Smooth muscle cell (in vitro differentiated cells): ENCODE results near the gene PNLIP. TPM values are rescaled to one million over a fixed set of nuclear protein-coding genes. Genes with fewer than 3 reads are reported as not detected.

Source experiments
- DNase-seq: peaks from one replicate; lab custom pipeline; 2025; ENCODE audit not compliant: unreplicated experiment; lab: John Stamatoyannopoulos, UW
- H2AFZ ChIP-seq: fragments of 200-600 bp; sonication (generic); 2 replicates; pipeline ENCODE4 v1.6.0; 2016; ENCODE audit warnings: antibody characterized with exemption, low read depth, mild to moderate bottlenecking
- H3F3A ChIP-seq: fragments of 200-600 bp; sonication (generic); 2 replicates; pipeline ENCODE4 v1.6.0; 2017; ENCODE audit warnings: antibody characterized with exemption, low read depth
- H3K27ac ChIP-seq: fragments of 200-600 bp; sonication (generic); 2 replicates; pipeline ENCODE4 v1.5.1; 2016; ENCODE audit warnings: low read depth, mild to moderate bottlenecking
- H3K27me3 ChIP-seq: fragments of 200-600 bp; sonication (generic); 2 replicates; pipeline ENCODE4 v1.6.1; 2016; ENCODE audit warnings: low read depth, mild to moderate bottlenecking
- H3K36me3 ChIP-seq: fragments of 200-600 bp; sonication (generic); 2 replicates; pipeline ENCODE4 v1.5.1; 2016; ENCODE audit warnings: low read depth
- H3K4me1 ChIP-seq: fragments of 200-600 bp; sonication (generic); 2 replicates; pipeline ENCODE4 v1.5.1; 2016; ENCODE audit warnings: low read depth
- H3K4me2 ChIP-seq: fragments of 200-600 bp; sonication (generic); 2 replicates; pipeline ENCODE4 v1.6.0; 2016; ENCODE audit warnings: mild to moderate bottlenecking
- H3K4me3 ChIP-seq: fragments of 200-600 bp; sonication (generic); 2 replicates; pipeline ENCODE4 v1.5.1; 2016; ENCODE audit warnings: mild to moderate bottlenecking
- H3K79me2 ChIP-seq: fragments of 200-600 bp; sonication (generic); 2 replicates; pipeline ENCODE4 v1.6.0; 2016; ENCODE audit warnings: low read depth, mild to moderate bottlenecking
- H3K9ac ChIP-seq: fragments of 200-600 bp; sonication (generic); 2 replicates; pipeline ENCODE4 v1.6.0; 2016; ENCODE audit warnings: low read depth
- H3K9me3 ChIP-seq: fragments of 200-600 bp; sonication (generic); replicated peaks from 2 replicates; pipeline ENCODE4 v1.5.1; 2016; ENCODE audit warnings: low read depth
- H4K20me1 ChIP-seq: fragments of 200-600 bp; sonication (generic); 2 replicates; pipeline ENCODE4 v1.6.0; 2016; ENCODE audit warnings: low read depth
- CTCF ChIP-seq: fragments of 200-600 bp; sonication (generic); IDR thresholded peaks from 2 replicates; pipeline ENCODE4 v1.5.1; 2017; ENCODE audit warnings: borderline replicate concordance, mild to moderate bottlenecking, antibody characterized with exemption; ENCODE audit not compliant: insufficient read depth, poor library complexity, severe bottlenecking
- WGBS: methylation state at CpG from one replicate; pipeline ENCODE4 v1.1.7; 2016; ENCODE audit warnings: low lambda C conversion rate; 5-methylcytosine and 5-hydroxymethylcytosine counted together
- polyA plus RNA-seq: library from polyadenylated mRNA; unstranded; fragments of >200 nt; fragmentation: Nextera tagmentation; extraction: Ambion mirVana; gene quantifications from 2 replicates; pipeline ENCODE4 v1.2.1, GENCODE V29; 2016
- total RNA-seq: library from RNA; depleted of rRNA; stranded (reverse); fragments of >200 nt; gene quantifications from 2 replicates; pipeline ENCODE4 v1.2.3, GENCODE V29; 2014

Gene PNLIP
- total and polyA plus RNA-seq, 2 experiments from 2014 or later: not detected

- H2AFZ ChIP-seq: no peak within 1 kb of the TSS
- DNase-seq: no peak
- no peaks in the 10 kb centered on the region for H3K4me1 ChIP-seq
- no peaks in the 10 kb centered on the region for H3K79me2 ChIP-seq
- no peaks in the 10 kb centered on the region for H3F3A ChIP-seq
- WGBS: 93% methylated on average over 9 of the region's 9 CpGs
- H3K9me3 ChIP-seq: no peaks in the 10 kb centered on the region
- no peaks in the 10 kb centered on the region for H3K36me3 ChIP-seq
- no peaks in the 10 kb centered on the region for H3K27me3 ChIP-seq
- H4K20me1 ChIP-seq: no peaks in the 10 kb centered on the region
- H3K9ac ChIP-seq: no peak within 1 kb of the TSS
- no peak within 1 kb of the TSS for H3K4me2 ChIP-seq
- TF ChIP-seq CTCF: no peak
- no peak within 1 kb of the TSS for H3K4me3 ChIP-seq
- no peak within 1 kb of the TSS for H3K27ac ChIP-seq
Observed at GRCh38 chr10:116590590-116591444, 45.1 kb downstream of the PNLIP start, which contains the start of gene PNLIPRP1. TSS of gene PNLIPRP1 (plus strand) at chr10:116590959. CDS start at chr10:116591130, 171 bp downstream.

- no peaks in the 10 kb centered on the region for H3K36me3 ChIP-seq
- no peaks in the 10 kb centered on the region for H3K79me2 ChIP-seq
- no peak for DNase-seq
- H2AFZ ChIP-seq: no peak overlapping the region
- no peaks in the 10 kb centered on the region for H3K9me3 ChIP-seq
- H4K20me1 ChIP-seq: no peaks in the 10 kb centered on the region
- no peak overlapping the region for H3K9ac ChIP-seq
- H3K27me3 ChIP-seq: no peaks in the 10 kb centered on the region
- no peak overlapping the region for H3K4me2 ChIP-seq
- no peak for TF ChIP-seq CTCF
- H3K27ac ChIP-seq: no peak overlapping the region
- H3K4me3 ChIP-seq: no peak overlapping the region
- H3K4me1 ChIP-seq: no peaks in the 10 kb centered on the region
- no peaks in the 10 kb centered on the region for H3F3A ChIP-seq
- WGBS: 86% methylated on average over 5 of the region's 5 CpGs
Observed at GRCh38 chr10:116593139-116593740, 47.5 kb downstream of the PNLIP start.

- H3K4me3 ChIP-seq: no peak overlapping the region
- H3K27me3 ChIP-seq: no peaks in the 10 kb centered on the region
- no peak overlapping the region for H3K27ac ChIP-seq
- TF ChIP-seq CTCF: no peak
- H3K9ac ChIP-seq: no peak overlapping the region
- WGBS: 94% methylated on average over 7 of the region's 7 CpGs
- H3K4me2 ChIP-seq: no peak overlapping the region
- H4K20me1 ChIP-seq: no peaks in the 10 kb centered on the region
- H3K36me3 ChIP-seq: no peaks in the 10 kb centered on the region
- DNase-seq: no peak
- H3K79me2 ChIP-seq: no peaks in the 10 kb centered on the region
- H3F3A ChIP-seq: no peaks in the 10 kb centered on the region
- no peaks in the 10 kb centered on the region for H3K4me1 ChIP-seq
- H3K9me3 ChIP-seq: no peaks in the 10 kb centered on the region
- H2AFZ ChIP-seq: no peak overlapping the region
Observed at GRCh38 chr10:116594525-116595035, 48.8 kb downstream of the PNLIP start.
